Stimulated activated CD4-positive, alpha-beta T cell treated with anti-CD3 and anti-CD28 coated beads, Interleukin-12 subunit alpha, Interleukin-12 subunit beta, amount 100 ng/mL, for 4 hours (primary cell): ENCODE results near the gene TEX26.
"Not testable (repeated sequence)": the region's sequence is repeated elsewhere in the genome, so short reads cannot be mapped to it uniquely, and the experiment has no call there.

Source experiments
- DNase-seq: peaks from one replicate; pipeline ENCODE4 v3.0.0-alpha.2; 2020

TEX26 gene

GRCh38 chr13:30920162-30920909 is 12.1 kb upstream of the TEX26 start:
- DNase-seq, result no peak

- no peak for DNase-seq
Measured at GRCh38 chr13:30923418-30923817, 9.0 kb upstream of the TEX26 start.

GRCh38 chr13:30924721-30925120 is 7.7 kb upstream of the TEX26 start:
- no peak for DNase-seq

- DNase-seq, result no peak
Measured at GRCh38 chr13:30925429-30925828, 7.0 kb upstream of the TEX26 start.

- no peak for DNase-seq
Measured at GRCh38 chr13:30926781-30927180, 5.7 kb upstream of the TEX26 start.

- DNase-seq, result not testable (repeated sequence)
Measured at GRCh38 chr13:30927188-30927587, 5.3 kb upstream of the TEX26 start.

GRCh38 chr13:30927595-30927994 is 4.9 kb upstream of the TEX26 start:
- no peak for DNase-seq

- DNase-seq, result no peak
Measured at GRCh38 chr13:30928978-30929377, 3.5 kb upstream of the TEX26 start.

- no peak for DNase-seq
Measured at GRCh38 chr13:30933354-30933670, 856 bp downstream of the TEX26 start.

GRCh38 chr13:30934381-30934780 is 1.9 kb downstream of the TEX26 start:
- DNase-seq, result no peak

- no peak for DNase-seq
Measured at GRCh38 chr13:30934803-30935202, 2.3 kb downstream of the TEX26 start.

GRCh38 chr13:30936971-30937370 is 4.5 kb downstream of the TEX26 start:
- DNase-seq, result no peak

GRCh38 chr13:30943881-30944280 is 11.4 kb downstream of the TEX26 start:
- DNase-seq, result no peak

- no peak for DNase-seq
Measured at GRCh38 chr13:30957258-30957943, 24.9 kb downstream of the TEX26 start.

GRCh38 chr13:30959678-30960077 is 27.2 kb downstream of the TEX26 start:
- DNase-seq, result no peak

- no peak for DNase-seq
Measured at GRCh38 chr13:30963791-30964190, 31.3 kb downstream of the TEX26 start.

- no peak for DNase-seq
Measured at GRCh38 chr13:30965380-30965779, 32.9 kb downstream of the TEX26 start.

GRCh38 chr13:30966101-30966500 is 33.6 kb downstream of the TEX26 start:
- DNase-seq, result no peak

- DNase-seq, result no peak
Measured at GRCh38 chr13:30968846-30969245, 36.4 kb downstream of the TEX26 start.

- no peak for DNase-seq
Measured at GRCh38 chr13:30971575-30971974, 39.1 kb downstream of the TEX26 start.

- DNase-seq, result no peak
Measured at GRCh38 chr13:30972888-30973377, 40.5 kb downstream of the TEX26 start.

GRCh38 chr13:30974350-30974749 is 41.9 kb downstream of the TEX26 start:
- DNase-seq, result no peak

- DNase-seq, result no peak
Measured at GRCh38 chr13:30976025-30976424, 43.6 kb downstream of the TEX26 start.
